Endothelial cell of umbilical vein (primary cell): ENCODE measurements around the gene TFAP2A. TPM values are rescaled to one million over a fixed set of nuclear protein-coding genes. Genes with fewer than 3 reads are reported as not detected.

Source experiments
- BruUV-seq: library from RNA; stranded (reverse); fragments of 400-500 nt; replicated peaks from 2 replicates; lab custom pipeline; 2021; lab: Mats Ljungman, UMichigan
- CTCF ChIA-PET: fragments of 300-600, 350-600 bp; sonication (Branson Sonifier 250); formaldehyde crosslinking; loops from one replicate; lab custom pipeline; 2021; ENCODE audit warnings: antibody characterized with exemption, inconsistent platforms; lab: Charles Lee
- POLR2A ChIA-PET: fragments of 300-600, 350-600 bp; sonication (Branson Sonifier 250); formaldehyde crosslinking; loops from one replicate; lab custom pipeline; 2021; ENCODE audit warnings: antibody characterized with exemption, inconsistent platforms; lab: Charles Lee
- DNase-seq: peaks from one replicate; pipeline ENCODE4 v3.0.0-alpha.2; 2011; ENCODE audit warnings: low read depth, low spot score
- FAIRE-seq: peaks from 2 replicates; lab custom pipeline; 2011; peaks lifted over from hg19 to GRCh38; lab: Jason Lieb, UNC
- H2AFZ ChIP-seq: 2 replicates; pipeline ENCODE4 v1.6.0; 2012; ENCODE audit warnings: low read depth, low read length, control low read depth, inconsistent platforms
- H3K27ac ChIP-seq: 2 replicates; pipeline ENCODE4 v1.5.1; 2011; ENCODE audit warnings: low read depth, mild to moderate bottlenecking, control low read depth, low read length, moderate library complexity; ENCODE audit not compliant: insufficient read depth
- H3K27me3 ChIP-seq, 2 experiments: 2 replicates each; pipeline versions ENCODE4 v1.6.0 to v1.6.1; 2011; ENCODE audit warnings: low read length in 2 of 2, mixed read lengths in 1 of 2; ENCODE audit not compliant: control insufficient read depth in 2 of 2, insufficient read depth in 2 of 2
- H3K36me3 ChIP-seq, 2 experiments: 2 replicates in 1 of 2; 3 replicates in 1 of 2; pipeline ENCODE4 v1.5.1; 2011; ENCODE audit warnings: low read length in 2 of 2, mild to moderate bottlenecking in 1 of 2, moderate library complexity in 1 of 2; ENCODE audit not compliant: control insufficient read depth in 2 of 2, insufficient read depth in 2 of 2; ENCODE audit errors: extremely low read depth in 1 of 2
- H3K4me1 ChIP-seq: 3 replicates; pipeline ENCODE4 v1.5.1; 2011; ENCODE audit warnings: mild to moderate bottlenecking, low read length; ENCODE audit not compliant: control insufficient read depth, insufficient read depth; ENCODE audit errors: extremely low read depth
- H3K4me2 ChIP-seq: 2 replicates; pipeline ENCODE4 v1.6.1; 2011; ENCODE audit warnings: low read length, control low read depth, mixed read lengths; ENCODE audit not compliant: insufficient read depth
- H3K4me3 ChIP-seq, 3 experiments: fragments of 200-600 bp in 1 of 3; sonication (generic), shearing (Covaris generic) in 1 of 3; replicated peaks in 1 of 3; 2 replicates each; pipeline ENCODE4 v1.5.1; 2011 to 2016; ENCODE audit warnings: control low read depth in 3 of 3, low read length in 3 of 3, mild to moderate bottlenecking in 2 of 3, inconsistent platforms in 1 of 3, low read depth in 1 of 3, moderate library complexity in 1 of 3; ENCODE audit not compliant: insufficient read depth in 1 of 3
- H3K79me2 ChIP-seq: 2 replicates; pipeline ENCODE4 v1.6.0; 2012; ENCODE audit warnings: low read length, inconsistent platforms; ENCODE audit not compliant: control insufficient read depth, insufficient read depth
- H3K9ac ChIP-seq: replicated peaks from 2 replicates; pipeline ENCODE3; 2011; ENCODE audit warnings: low read length, control low read depth; ENCODE audit not compliant: insufficient read depth; ENCODE audit errors: extremely low read depth
- H3K9me1 ChIP-seq: replicated peaks from 3 replicates; pipeline ENCODE4 v1.6.0; 2011; ENCODE audit warnings: mild to moderate bottlenecking, low read length; ENCODE audit not compliant: control insufficient read depth, insufficient read depth; ENCODE audit errors: extremely low read depth
- H3K9me3 ChIP-seq: replicated peaks from 2 replicates; pipeline ENCODE4 v1.5.1; 2012; ENCODE audit warnings: low read length, inconsistent platforms; ENCODE audit not compliant: control insufficient read depth, insufficient read depth
- H4K20me1 ChIP-seq: replicated peaks from 2 replicates; pipeline ENCODE3; 2011; ENCODE audit warnings: mild to moderate bottlenecking, low read length; ENCODE audit not compliant: control insufficient read depth, insufficient read depth; ENCODE audit errors: extremely low read depth
- EZH2 ChIP-seq: IDR thresholded peaks from 2 replicates; pipeline ENCODE4 v1.6.1; 2012; ENCODE audit warnings: borderline replicate concordance, low read depth, mild to moderate bottlenecking, moderate library complexity, low read length, inconsistent platforms; ENCODE audit not compliant: severe bottlenecking
- FOS ChIP-seq: IDR thresholded peaks from 2 replicates; pipeline ENCODE4 v1.6.1; 2011; ENCODE audit warnings: mild to moderate bottlenecking, low read length, moderate library complexity, borderline replicate concordance; ENCODE audit not compliant: insufficient read depth
- JUN ChIP-seq: IDR thresholded peaks from 2 replicates; pipeline ENCODE4 v1.6.1; 2011; ENCODE audit warnings: borderline replicate concordance, low read depth; ENCODE audit not compliant: insufficient read length, insufficient read depth
- MYC ChIP-seq: IDR thresholded peaks from one replicate; pipeline ENCODE4 v1.6.1; 2011; ENCODE audit warnings: mild to moderate bottlenecking, low read depth, low read length
- POLR2A ChIP-seq: IDR thresholded peaks from 2 replicates; pipeline ENCODE4 v1.6.1; 2012; ENCODE audit warnings: low read depth, mild to moderate bottlenecking, control low read depth, low read length
- dilution Hi-C: fragments of 300-500 bp; cut with MboI; formaldehyde crosslinking; loops from one replicate; pipeline ENCODE4 v1.15.0; 2019; ENCODE audit warnings: low sequenced_read_pairs; ENCODE audit not compliant: extremely low pct_ligation_motif_present
- intact Hi-C: fragments of 100-400 bp; cut with micrococcal nuclease; formaldehyde crosslinking; loops from one replicate; pipeline ENCODE4 v1.10.0; 2022
- polyA plus RNA-seq, 4 experiments: library from polyadenylated mRNA; depleted of rRNA in 3 of 4; stranded (reverse) in 3 of 4; unstranded in 1 of 4; fragments of >200 nt; gene quantifications; 2 replicates each; pipeline versions ENCODE4 v1.2.1 to v1.2.3, GENCODE V29; 2011 to 2012; ENCODE audit warnings: missing spikeins in 1 of 4
- total RNA-seq: library from RNA; stranded (reverse); gene quantifications from 2 replicates; pipeline ENCODE4 v1.2.3, GENCODE V29; 2021
- TF ChIP-seq, protein P1 (sequence below), 2 donors: IDR thresholded peaks; 1 replicate in 1 of 2; 2 replicates in 1 of 2; pipeline ENCODE4 v1.5.1; 2011; ENCODE audit warnings: low read length in 2 of 2, mild to moderate bottlenecking in 2 of 2, moderate library complexity in 2 of 2, control low read depth in 1 of 2, inconsistent platforms in 1 of 2, low read depth in 1 of 2; ENCODE audit not compliant: insufficient read depth in 1 of 2; ENCODE audit errors: extremely low read depth in 1 of 2
- TF ChIP-seq, protein P2 (sequence below): IDR thresholded peaks from 2 replicates; pipeline ENCODE4 v1.6.1; 2011; ENCODE audit not compliant: insufficient read depth, insufficient read length

The TFAP2A gene
- total and polyA plus RNA-seq, 2 donors (not counting 3 experiments of a cell fraction or from before 2014, with no cell fraction given): 0.06 TPM; not detected in 1

DNA sequence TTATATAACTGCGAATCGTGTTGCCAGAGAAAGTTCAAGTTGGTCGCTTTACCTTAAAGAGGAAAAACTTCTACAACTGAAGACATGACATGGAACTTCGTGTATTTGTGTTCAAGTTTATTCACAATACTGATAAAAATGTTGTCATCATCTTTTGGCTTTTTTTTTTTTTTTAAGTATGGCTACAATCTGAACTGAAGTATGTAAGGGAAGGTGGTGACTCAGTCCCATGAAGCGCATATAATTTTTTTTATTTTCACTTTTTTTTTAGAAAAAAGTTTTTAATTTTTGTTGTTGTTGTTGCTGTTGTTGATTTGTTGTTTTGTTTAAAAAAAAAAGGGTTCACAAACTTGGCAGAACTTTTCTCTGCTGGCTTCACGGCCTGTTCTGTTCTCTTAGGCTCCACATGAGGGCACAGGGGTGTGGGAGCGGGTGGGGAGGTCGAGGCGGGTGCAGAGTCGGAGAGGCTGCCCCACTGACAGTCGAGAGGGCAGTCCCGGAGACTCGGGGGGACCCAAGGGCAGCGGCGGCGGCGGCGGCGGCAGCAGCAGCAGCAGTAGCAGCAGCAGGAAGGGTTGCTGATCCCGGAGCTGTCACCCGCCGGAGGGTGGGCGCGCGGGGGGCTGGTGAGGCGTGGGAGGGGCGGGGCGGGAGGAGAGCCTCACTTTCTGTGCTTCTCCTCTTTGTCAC is 17.0 kb downstream of the TFAP2A start:
- FAIRE-seq (no peak), DNase-seq (no peak)
- Histone ChIP-seq H3K9me3 (no peaks in the 10 kb centered on the region), H3K79me2 (no peaks in the 10 kb centered on the region), H3K36me3 (no peaks in the 10 kb centered on the region), H3K9ac (no peak overlapping the region), H3K4me3 (no peak overlapping the region), H3K27ac (no peak overlapping the region), H3K4me2 (no peak overlapping the region), H3K4me1 (no peaks in the 10 kb centered on the region), H3K9me1 (no peaks in the 10 kb centered on the region), H4K20me1 (no peaks in the 10 kb centered on the region), H2AFZ (no peak overlapping the region), H3K27me3 (peaks cover 61 to 90% of the 10 kb centered on the region in 2 experiments)
- BruUV-seq: no TSS peak
- dilution Hi-C loops: no loop called here
- ChIA-PET POLR2A (no interaction called here), CTCF (interaction anchor here (0.6 kb wide), 1 partner anchor 568 kb away, joined by 3 read pairs; no protein-coding TSS in a partner anchor)
- intact Hi-C loops: no loop called here
- TF ChIP-seq MYC (no peak), EZH2 (no peak), POLR2A (no peak), FOS (no peak), JUN (no peak)
- TF ChIP-seq, protein P1, sequence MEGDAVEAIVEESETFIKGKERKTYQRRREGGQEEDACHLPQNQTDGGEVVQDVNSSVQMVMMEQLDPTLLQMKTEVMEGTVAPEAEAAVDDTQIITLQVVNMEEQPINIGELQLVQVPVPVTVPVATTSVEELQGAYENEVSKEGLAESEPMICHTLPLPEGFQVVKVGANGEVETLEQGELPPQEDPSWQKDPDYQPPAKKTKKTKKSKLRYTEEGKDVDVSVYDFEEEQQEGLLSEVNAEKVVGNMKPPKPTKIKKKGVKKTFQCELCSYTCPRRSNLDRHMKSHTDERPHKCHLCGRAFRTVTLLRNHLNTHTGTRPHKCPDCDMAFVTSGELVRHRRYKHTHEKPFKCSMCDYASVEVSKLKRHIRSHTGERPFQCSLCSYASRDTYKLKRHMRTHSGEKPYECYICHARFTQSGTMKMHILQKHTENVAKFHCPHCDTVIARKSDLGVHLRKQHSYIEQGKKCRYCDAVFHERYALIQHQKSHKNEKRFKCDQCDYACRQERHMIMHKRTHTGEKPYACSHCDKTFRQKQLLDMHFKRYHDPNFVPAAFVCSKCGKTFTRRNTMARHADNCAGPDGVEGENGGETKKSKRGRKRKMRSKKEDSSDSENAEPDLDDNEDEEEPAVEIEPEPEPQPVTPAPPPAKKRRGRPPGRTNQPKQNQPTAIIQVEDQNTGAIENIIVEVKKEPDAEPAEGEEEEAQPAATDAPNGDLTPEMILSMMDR (IDR thresholded peaks at IDR 0.05; ENCODE audit: extremely low read depth in 1 of 2, insufficient read depth in 1 of 2, low read depth in 1 of 2, low read length in 2 of 2): no peak
- TF ChIP-seq, protein P2, sequence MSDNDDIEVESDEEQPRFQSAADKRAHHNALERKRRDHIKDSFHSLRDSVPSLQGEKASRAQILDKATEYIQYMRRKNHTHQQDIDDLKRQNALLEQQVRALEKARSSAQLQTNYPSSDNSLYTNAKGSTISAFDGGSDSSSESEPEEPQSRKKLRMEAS: no peak
